Measurements from ENCODE around the gene SRL. TPM values are rescaled to one million over a fixed set of nuclear protein-coding genes. Genes with fewer than 3 reads are reported as not detected.

SRL gene
- total RNA-seq, 6 experiments from 2014 or later = 0.18 to 0.62 (median 0.28) TPM

GRCh38 chr16:4270595-4270994 is 28.7 kb upstream of the SRL start:
- peak overlapping the region in 2 of 3 donors; percentile 83 to 91 for H3K4me3 ChIP-seq
- ATAC-seq (no peak), DNase-seq (no peak)
- intact Hi-C loops (cut with DNase I) = no loop called here
- no peak overlapping the region for H3K27ac ChIP-seq
- 92% methylated on average over 2 of the region's 7 CpGs for WGBS (ENCODE audit: insufficient coverage, low coverage, low lambda C conversion rate, missing lambda C conversion rate)
- no peaks in the 10 kb centered on the region for H3K9me3 ChIP-seq
- no peaks in the 10 kb centered on the region for H3K36me3 ChIP-seq
- peaks cover 0 to 7% (median 3%) of the 10 kb centered on the region in 4 donors for H3K4me1 ChIP-seq
- H3K27me3 ChIP-seq = no peaks in the 10 kb centered on the region
- TF ChIP-seq POLR2A (IDR thresholded peaks at IDR 0.05) (no peak), CTCF (IDR thresholded peaks at IDR 0.05) (no peak)

GRCh38 chr16:4270091-4270490 is 28.2 kb upstream of the SRL start:
- ATAC-seq (no peak), DNase-seq (no peak)
- H3K4me1 ChIP-seq = peaks cover 0 to 7% (median 3%) of the 10 kb centered on the region in 4 donors
- no peak for TF ChIP-seq CTCF (IDR thresholded peaks at IDR 0.05)
- no peak for TF ChIP-seq POLR2A (IDR thresholded peaks at IDR 0.05)
- H3K36me3 ChIP-seq = no peaks in the 10 kb centered on the region
- intact Hi-C loops (cut with DNase I) = no loop called here
- no peaks in the 10 kb centered on the region for H3K27me3 ChIP-seq
- H3K4me3 ChIP-seq = no peak overlapping the region
- no peak overlapping the region for H3K27ac ChIP-seq
- 73% methylated on average over 3 of the region's 5 CpGs for WGBS (ENCODE audit: insufficient coverage, low coverage, low lambda C conversion rate, missing lambda C conversion rate)
- no peaks in the 10 kb centered on the region for H3K9me3 ChIP-seq

- Histone ChIP-seq H3K27me3 (no peaks in the 10 kb centered on the region), H3K4me3 (no peak overlapping the region), H3K9me3 (no peaks in the 10 kb centered on the region), H3K27ac (no peak overlapping the region), H3K36me3 (peaks cover 0 to 9% (median 0%) of the 10 kb centered on the region in 4 donors), H3K4me1 (peaks cover 0 to 7% (median 3%) of the 10 kb centered on the region in 4 donors)
- intact Hi-C loops (cut with DNase I) = loop anchor here in 1 of 2 donors (10.0 kb wide), 1 partner anchor 282 kb away; no protein-coding TSS in a partner anchor
- no peak for TF ChIP-seq POLR2A (IDR thresholded peaks at IDR 0.05)
- no peak for TF ChIP-seq CTCF (IDR thresholded peaks at IDR 0.05)
- ATAC-seq (no peak), DNase-seq (no peak)
- WGBS (ENCODE audit: insufficient coverage, low coverage, low lambda C conversion rate, missing lambda C conversion rate) = 97% methylated on average over 6 of the region's 6 CpGs
Observed at GRCh38 chr16:4266372-4266771, 24.5 kb upstream of the SRL start.

GRCh38 chr16:4265676-4266075 is 23.8 kb upstream of the SRL start:
- DNase-seq (no peak), ATAC-seq (no peak)
- H3K4me1 ChIP-seq = peaks cover 0 to 3% (median 1%) of the 10 kb centered on the region in 4 donors
- peaks cover 0 to 9% (median 0%) of the 10 kb centered on the region in 4 donors for H3K36me3 ChIP-seq
- no peak overlapping the region for H3K4me3 ChIP-seq
- H3K9me3 ChIP-seq = no peaks in the 10 kb centered on the region
- intact Hi-C loops (cut with DNase I) = loop anchor here in 1 of 2 donors (10.0 kb wide), 1 partner anchor 281 kb away; no protein-coding TSS in a partner anchor
- no peak overlapping the region for H3K27ac ChIP-seq
- no peaks in the 10 kb centered on the region for H3K27me3 ChIP-seq
- WGBS (ENCODE audit: insufficient coverage, low coverage, low lambda C conversion rate, missing lambda C conversion rate) = 56% methylated on average over 3 of the region's 7 CpGs
- TF ChIP-seq POLR2A (IDR thresholded peaks at IDR 0.05) = no peak
- TF ChIP-seq CTCF (IDR thresholded peaks at IDR 0.05) = no peak
